Esophagus muscularis mucosa (tissue), 4 donors: ENCODE measurements around the gene SLC35A1. TPM values are rescaled to one million over a fixed set of nuclear protein-coding genes. Genes with fewer than 3 reads are reported as not detected.

Experiments used
- DNase-seq: peaks from one replicate; pipeline ENCODE4 v3.0.0-alpha.2; 2017; ENCODE audit errors: extremely low spot score
- H3K27ac ChIP-seq, 4 donors: fragments of 200-600 bp; sonication (generic); replicated peaks in 1 of 4; 1 replicate in 3 of 4; 2 replicates in 1 of 4; pipeline ENCODE4 v1.5.1; 2016 to 2019; ENCODE audit warnings: mild to moderate bottlenecking in 1 of 4
- H3K27me3 ChIP-seq, 4 donors: fragments of 200-600 bp; sonication (generic); one replicate each; pipeline versions ENCODE4 v1.5.1 to v1.6.0; 2016 to 2019
- H3K36me3 ChIP-seq, 4 donors: fragments of 200-600 bp; sonication (generic); one replicate each; pipeline ENCODE4 v1.5.1; 2016 to 2019
- H3K4me1 ChIP-seq, 4 donors: fragments of 200-600 bp; sonication (generic); one replicate each; pipeline ENCODE4 v1.5.1; 2016 to 2019
- H3K4me3 ChIP-seq, 4 donors: fragments of 200-600 bp; sonication (generic); 1 replicate in 2 of 4; 2 replicates in 2 of 4; pipeline ENCODE4 v1.5.1; 2016 to 2019; ENCODE audit warnings: mild to moderate bottlenecking in 4 of 4, moderate library complexity in 1 of 4
- H3K9me3 ChIP-seq, 4 donors: fragments of 200-600 bp; sonication (generic); 1 replicate in 3 of 4; 2 replicates in 1 of 4; pipeline ENCODE4 v1.5.1; 2016 to 2019
- CTCF ChIP-seq, 3 experiments: fragments of 200-600 bp in 2 of 3; fragments of 450-650 bp in 1 of 3; sonication (generic) in 2 of 3; IDR thresholded peaks; one replicate each; pipeline ENCODE4 v1.5.1; 2017 to 2019; ENCODE audit warnings: antibody characterized with exemption in 3 of 3, mild to moderate bottlenecking in 2 of 3, moderate library complexity in 1 of 3
- EP300 ChIP-seq: sonication (generic); formaldehyde crosslinking; IDR thresholded peaks from one replicate; pipeline ENCODE4 v1.6.1; 2017; ENCODE audit warnings: antibody characterized with exemption
- POLR2A ChIP-seq: fragments of 450-650 bp; IDR thresholded peaks from one replicate; pipeline ENCODE4 v1.6.1; 2017; ENCODE audit warnings: antibody characterized with exemption, moderate library complexity, mild to moderate bottlenecking, low read depth
- POLR2AphosphoS5 ChIP-seq, 2 donors: sonication (generic); formaldehyde crosslinking; IDR thresholded peaks; one replicate each; pipeline ENCODE4 v1.6.1; 2017; ENCODE audit warnings: antibody characterized with exemption in 2 of 2
- WGBS: methylation state at CpG from one replicate; pipeline ENCODE4 v1.1.5; 2018; 5-methylcytosine and 5-hydroxymethylcytosine counted together
- intact Hi-C: fragments of 100-400 bp; cut with DNase I; formaldehyde crosslinking; loops from one replicate; pipeline ENCODE4 v1.15.1; 2023
- small RNA-seq, 3 donors: library from RNA; depleted of rRNA; stranded (forward); fragments of <200 nt; gene quantifications; one replicate each; pipeline ENCODE3, GENCODE V24; 2016
- total RNA-seq, 4 donors: library from RNA; depleted of rRNA; stranded (reverse); fragments of >200 nt; gene quantifications; one replicate each; pipeline versions ENCODE4 v1.1.0 to v1.2.1, GENCODE V29; 2016

Gene SLC35A1
- total RNA-seq, 4 donors from 2014 or later, result 11.8 to 15.1 (median 14.3) TPM

- WGBS, result 99% methylated on average over 4 of the region's 4 CpGs
- Histone ChIP-seq H3K27me3 (no peaks in the 10 kb centered on the region), H3K27ac (no peak overlapping the region), H3K36me3 (peaks cover 2 to 80% (median 34%) of the 10 kb centered on the region in 4 donors), H3K9me3 (no peaks in the 10 kb centered on the region), H3K4me3 (no peak overlapping the region), H3K4me1 (no peaks in the 10 kb centered on the region)
- intact Hi-C loops, result no loop called here
- TF ChIP-seq POLR2A (no peak), POLR2AphosphoS5 (IDR thresholded peaks at IDR 0.05) (no peak), EP300 (no peak), CTCF (IDR thresholded peaks at IDR 0.05) (no peak)
- DNase-seq, result no peak
These were observed 80.5 kb downstream of the SLC35A1 start for GRCh38 chr6:87553159-87553765.

GRCh38 chr6:87555506-87555905 lies 82.7 kb downstream of the SLC35A1 start:
- peaks cover 3 to 80% (median 35%) of the 10 kb centered on the region in 4 donors for H3K36me3 ChIP-seq
- no peak overlapping the region for H3K4me3 ChIP-seq
- no peak for DNase-seq
- H3K27me3 ChIP-seq, result no peaks in the 10 kb centered on the region
- intact Hi-C loops, result no loop called here
- H3K4me1 ChIP-seq, result no peaks in the 10 kb centered on the region
- no peak overlapping the region for H3K27ac ChIP-seq
- TF ChIP-seq CTCF (IDR thresholded peaks at IDR 0.05) (no peak), POLR2A (no peak), EP300 (no peak), POLR2AphosphoS5 (IDR thresholded peaks at IDR 0.05) (no peak)
- H3K9me3 ChIP-seq, result no peaks in the 10 kb centered on the region

GRCh38 chr6:87558446-87558845 lies 85.7 kb downstream of the SLC35A1 start:
- Histone ChIP-seq H3K27ac (no peak overlapping the region), H3K27me3 (no peaks in the 10 kb centered on the region), H3K4me1 (no peaks in the 10 kb centered on the region), H3K4me3 (no peak overlapping the region), H3K9me3 (no peaks in the 10 kb centered on the region), H3K36me3 (peaks cover 13 to 90% (median 53%) of the 10 kb centered on the region in 4 donors)
- no peak for TF ChIP-seq POLR2A
- no peak for TF ChIP-seq CTCF (IDR thresholded peaks at IDR 0.05)
- no peak for TF ChIP-seq POLR2AphosphoS5 (IDR thresholded peaks at IDR 0.05)
- TF ChIP-seq EP300, result no peak
- no peak for DNase-seq
- intact Hi-C loops, result no loop called here

DNA sequence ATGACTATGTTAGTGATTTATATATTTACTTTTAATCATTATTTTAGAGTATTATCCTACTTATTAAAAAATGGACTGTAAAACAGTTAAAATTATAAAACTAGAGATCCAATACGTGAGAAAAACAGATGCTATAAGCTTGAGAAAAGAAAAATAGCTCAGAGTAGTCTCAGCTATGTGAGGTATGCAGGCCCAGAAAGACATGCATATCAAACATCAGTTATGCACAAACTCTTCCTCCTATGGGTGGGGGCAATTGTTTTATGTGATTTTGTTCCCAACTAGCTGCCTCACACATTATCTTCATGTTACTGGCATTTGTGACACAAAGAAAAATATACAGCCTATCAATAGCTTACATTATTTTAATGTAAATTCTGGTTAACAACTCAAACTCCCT lies 88.2 kb downstream of the SLC35A1 start:
- Histone ChIP-seq H3K4me3 (no peak overlapping the region), H3K9me3 (no peaks in the 10 kb centered on the region), H3K27me3 (no peaks in the 10 kb centered on the region), H3K27ac (no peak overlapping the region), H3K36me3 (peaks cover 13 to 86% (median 46%) of the 10 kb centered on the region in 4 donors), H3K4me1 (no peaks in the 10 kb centered on the region)
- intact Hi-C loops, result no loop called here
- no peak for DNase-seq
- 58% methylated on average over 1 of the region's 1 CpG for WGBS
- TF ChIP-seq POLR2AphosphoS5 (IDR thresholded peaks at IDR 0.05) (no peak), POLR2A (no peak), CTCF (IDR thresholded peaks at IDR 0.05) (no peak), EP300 (no peak)

Small RNA genes within 50 kb of the gene (small RNA-seq; reads per million reads assigned to genes)
- 0 reads per million in 3 donors for gene AL049697.2
- gene RNU6-444P, result 0 reads per million in 3 donors

Other genes starting within 250 kb of the SLC35A1 start
- 10 to 100 TPM in 1 of 4 donors, 1 to 10 TPM in 3; 5.3 to 12.0 (median 7.5) TPM for gene SMIM8, start 150.4 kb upstream of the SLC35A1 start, total RNA-seq
- not detected for gene GJB7, start 143.7 kb upstream of the SLC35A1 start, total RNA-seq
- 1 to 10 TPM in 3 of 4 donors, under 1 TPM in 1; 0.99 to 2.7 (median 1.8) TPM for gene C6orf163, start 128.2 kb upstream of the SLC35A1 start, total RNA-seq
- gene CFAP206, start 65.0 kb upstream of the SLC35A1 start, total RNA-seq, result under 1 TPM in 2 of 4 donors, not detected in 2; 0.23 to 0.26 TPM
- gene RARS2, start 117.0 kb downstream of the SLC35A1 start, total RNA-seq, result 10 to 100 TPM; 14.1 to 19.9 (median 17.6) TPM
- 10 to 100 TPM in 3 of 4 donors, 1 to 10 TPM in 1; 9.9 to 18.7 (median 12.6) TPM for gene ORC3, start 117.2 kb downstream of the SLC35A1 start, total RNA-seq
- gene AKIRIN2, start 229.3 kb downstream of the SLC35A1 start, total RNA-seq, result 10 to 100 TPM; 17.4 to 24.0 (median 21.7) TPM